NCI-H82 (cell line): ENCODE measurements around the gene DYSF.

Source experiments
- DNase-seq: peaks from one replicate; lab custom pipeline; 2025; lab: John Stamatoyannopoulos, UW

DYSF gene

DNA sequence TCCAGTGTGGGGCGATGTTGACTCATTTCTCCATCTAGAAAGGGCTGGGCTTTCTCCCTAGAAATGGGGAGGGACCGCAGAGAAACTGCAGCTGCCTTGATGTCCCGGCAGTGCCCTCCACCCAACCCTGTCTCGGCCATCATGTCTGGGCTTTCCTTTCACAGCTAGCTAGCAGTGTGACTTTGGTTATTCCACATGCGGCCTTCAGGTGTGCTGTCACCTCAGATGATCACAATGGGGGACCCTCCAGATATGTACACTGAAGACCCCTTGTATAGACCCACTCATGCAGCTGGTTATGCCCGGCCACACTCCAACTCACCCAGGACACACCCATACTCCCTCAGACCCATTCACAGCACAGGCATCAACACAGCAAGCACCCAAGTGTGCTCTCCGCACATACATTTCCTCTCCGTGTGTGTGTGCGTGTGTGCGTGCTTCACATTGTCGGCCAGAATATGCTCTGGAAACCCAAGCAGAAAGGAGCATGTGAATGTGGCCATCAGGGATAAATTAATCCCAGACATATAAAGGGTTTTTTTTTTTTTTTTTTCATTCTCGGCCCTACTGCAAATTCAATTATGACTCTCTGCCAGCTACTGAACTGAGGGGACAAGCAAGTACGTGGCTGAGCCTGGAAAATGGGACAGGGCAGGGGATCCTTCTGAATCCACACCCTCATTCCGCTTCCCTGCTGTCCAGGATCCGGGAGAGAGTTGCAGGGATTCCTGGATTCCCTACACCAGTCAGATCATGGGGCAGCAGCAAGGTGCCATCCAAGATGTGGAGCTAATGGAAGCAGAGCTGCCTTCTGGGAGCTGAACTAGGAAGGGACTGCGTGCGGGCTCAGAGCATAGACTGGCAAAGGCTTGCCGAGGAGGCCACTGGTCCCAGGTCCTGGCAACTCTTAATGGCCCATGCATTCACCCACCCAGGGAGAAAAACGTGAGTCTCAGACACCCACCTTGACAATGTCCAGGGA lies 240.2 kb downstream of the DYSF start:
- DNase-seq, result no peak

DNA sequence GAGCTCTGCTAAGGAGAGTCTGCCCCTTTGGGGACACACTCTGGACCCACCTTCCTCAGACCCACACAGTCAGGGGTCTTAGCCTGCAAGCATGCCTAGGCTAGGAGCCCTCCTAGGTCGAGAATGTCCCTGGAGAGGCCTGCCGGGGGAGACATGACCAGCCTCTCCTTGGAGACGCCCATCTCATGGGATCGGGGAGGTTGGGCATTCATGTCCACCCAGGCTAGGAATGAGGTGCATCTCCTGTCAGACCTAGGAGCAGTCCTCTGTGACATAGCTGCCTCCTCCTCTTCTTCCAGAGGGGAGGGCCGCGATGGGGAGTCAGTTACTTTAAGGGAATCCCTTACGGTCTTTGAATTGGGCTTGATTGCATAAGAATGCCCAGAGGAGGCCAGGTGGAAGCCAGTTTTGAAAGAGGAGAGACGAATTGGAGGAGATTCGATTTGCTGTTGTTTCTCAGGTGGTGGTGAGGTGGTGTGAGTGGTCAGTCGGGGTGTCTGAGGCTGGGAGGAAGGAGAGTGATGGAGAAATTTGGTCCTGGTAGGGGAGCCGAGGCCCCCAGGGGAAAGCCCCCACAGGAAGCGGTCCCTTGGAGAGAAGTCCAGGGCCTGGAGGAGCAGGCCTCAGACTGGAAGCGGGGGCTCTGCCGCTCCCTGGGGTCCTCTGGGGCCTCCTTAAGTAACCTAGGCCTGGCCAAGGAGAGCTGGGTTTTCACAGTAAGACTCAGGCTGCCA lies 241.3 kb downstream of the DYSF start:
- no peak for DNase-seq

DNA sequence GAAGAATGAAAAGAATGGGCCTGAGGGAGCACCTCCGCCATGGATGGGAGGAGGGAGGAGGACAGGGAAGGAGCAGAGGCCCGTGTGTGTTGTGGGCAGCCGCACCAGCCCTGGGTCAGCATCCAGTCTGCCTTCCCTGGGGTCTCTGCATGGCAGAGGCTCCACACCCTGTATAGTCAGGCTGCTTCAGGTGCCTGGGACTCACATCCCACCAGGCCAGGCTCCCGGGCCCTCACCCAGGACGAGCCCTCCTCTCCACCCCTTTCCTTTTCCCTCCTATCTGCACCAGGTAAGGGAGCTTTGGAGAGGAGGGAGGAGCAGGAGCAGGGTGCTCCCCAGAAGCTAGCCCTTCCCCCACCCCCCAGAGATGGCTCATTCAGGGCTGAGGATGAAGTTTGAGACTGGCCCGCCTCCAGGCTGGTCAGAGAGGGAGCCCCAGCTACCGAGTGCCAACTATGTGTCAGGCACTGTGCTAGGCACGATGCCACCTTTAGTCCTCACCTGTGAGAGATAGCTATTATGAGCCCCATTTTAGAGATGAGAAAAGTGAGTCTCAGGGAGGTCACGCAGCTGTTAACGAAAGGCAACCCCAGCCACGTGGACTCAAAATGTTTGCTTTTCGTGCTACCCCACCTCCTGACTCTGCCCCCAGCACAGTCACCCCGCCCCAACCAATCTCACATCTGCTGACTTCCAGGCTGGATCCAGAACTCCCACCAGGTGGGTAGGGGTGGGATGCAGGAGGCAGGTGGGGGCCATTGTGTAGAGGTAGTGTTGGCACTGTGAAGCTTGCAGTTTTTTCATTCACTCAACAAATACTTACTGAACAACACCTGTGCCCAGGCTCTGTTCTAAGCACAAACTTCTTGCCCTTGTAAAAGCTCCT lies 242.1 kb downstream of the DYSF start:
- no peak for DNase-seq

DNA sequence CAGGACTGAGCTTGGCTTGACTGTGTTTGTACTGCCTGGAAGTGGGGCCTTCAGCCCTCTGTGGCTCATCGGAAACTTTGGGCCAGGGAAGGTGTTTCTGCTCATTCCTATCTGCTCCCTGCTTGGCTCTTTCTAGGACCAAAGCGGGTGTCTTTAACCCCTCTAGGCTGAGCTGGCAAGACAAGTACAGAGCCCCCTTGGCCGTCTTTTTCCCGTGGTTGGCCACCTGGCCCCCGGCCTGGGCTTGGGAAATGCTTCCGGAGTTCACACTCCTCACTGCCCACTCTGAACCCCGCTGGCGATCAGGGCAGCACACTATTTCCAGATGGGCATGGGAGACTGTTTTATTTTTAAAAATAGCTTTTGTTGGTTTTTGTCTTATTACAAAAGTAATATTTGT lies 243.0 kb downstream of the DYSF start:
- DNase-seq, result no peak

DNA sequence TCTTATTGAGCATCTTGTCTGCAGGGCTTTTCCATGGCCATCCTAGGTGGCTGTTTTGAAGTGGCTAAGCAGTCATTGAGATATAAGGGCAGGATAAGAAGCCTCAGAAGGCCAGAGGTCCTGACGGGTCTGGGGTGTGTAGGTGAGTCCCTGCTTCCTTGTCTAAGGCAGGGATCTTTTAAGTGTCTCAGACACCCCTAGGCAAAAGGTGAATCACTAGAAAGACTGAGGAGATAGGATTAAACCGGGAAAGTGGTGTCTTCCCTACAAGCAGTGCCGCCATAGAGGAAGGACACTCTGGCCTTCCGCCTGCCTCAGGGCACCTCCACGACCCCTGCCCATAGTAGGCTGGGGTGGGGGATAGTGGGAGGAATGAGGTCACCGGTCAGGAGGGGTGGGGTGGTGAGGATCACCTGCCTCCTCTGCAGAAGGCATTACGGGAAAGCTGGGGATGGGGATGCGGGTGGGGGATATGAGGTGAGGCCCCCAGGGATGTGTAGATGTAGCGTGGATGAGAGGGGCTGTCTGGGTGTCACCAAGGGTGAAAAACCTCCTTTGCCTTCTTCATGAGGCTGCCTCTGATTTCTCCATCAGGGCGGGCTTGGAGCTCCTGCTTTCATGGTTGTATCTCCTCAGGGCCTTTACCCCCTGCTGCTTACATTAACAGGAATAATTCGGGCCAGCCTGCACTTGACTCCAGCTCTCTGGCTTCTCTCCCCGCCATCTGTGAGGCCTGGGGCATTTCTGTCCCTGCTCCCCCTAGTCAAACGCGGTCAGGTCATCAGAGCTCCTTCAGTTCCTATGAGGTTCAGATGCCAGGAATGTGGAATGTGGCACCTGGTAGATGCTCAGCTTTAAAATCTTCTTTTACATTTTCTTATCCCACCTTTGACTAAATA lies 244.0 kb downstream of the DYSF start:
- no peak for DNase-seq

DNA sequence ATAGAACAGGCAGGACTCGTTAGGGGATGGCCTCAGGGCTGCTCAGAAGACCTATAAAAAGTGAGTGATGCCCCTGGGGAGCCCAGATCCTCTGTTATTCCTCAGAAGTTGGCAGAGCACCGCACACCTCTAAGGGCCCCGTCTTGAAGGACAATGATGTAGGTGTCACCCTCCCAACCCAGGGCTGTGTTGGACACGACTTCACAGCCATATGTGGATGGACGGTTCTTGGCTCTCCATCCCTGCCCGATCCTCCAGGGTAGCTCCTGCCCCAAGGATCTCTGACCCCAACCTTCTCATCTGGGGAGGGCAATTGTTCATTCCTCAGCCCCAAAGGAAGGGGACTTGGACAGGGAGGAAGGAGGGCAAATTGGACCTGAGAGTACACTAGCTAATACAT lies 246.1 kb downstream of the DYSF start:
- DNase-seq, result no peak

DNA sequence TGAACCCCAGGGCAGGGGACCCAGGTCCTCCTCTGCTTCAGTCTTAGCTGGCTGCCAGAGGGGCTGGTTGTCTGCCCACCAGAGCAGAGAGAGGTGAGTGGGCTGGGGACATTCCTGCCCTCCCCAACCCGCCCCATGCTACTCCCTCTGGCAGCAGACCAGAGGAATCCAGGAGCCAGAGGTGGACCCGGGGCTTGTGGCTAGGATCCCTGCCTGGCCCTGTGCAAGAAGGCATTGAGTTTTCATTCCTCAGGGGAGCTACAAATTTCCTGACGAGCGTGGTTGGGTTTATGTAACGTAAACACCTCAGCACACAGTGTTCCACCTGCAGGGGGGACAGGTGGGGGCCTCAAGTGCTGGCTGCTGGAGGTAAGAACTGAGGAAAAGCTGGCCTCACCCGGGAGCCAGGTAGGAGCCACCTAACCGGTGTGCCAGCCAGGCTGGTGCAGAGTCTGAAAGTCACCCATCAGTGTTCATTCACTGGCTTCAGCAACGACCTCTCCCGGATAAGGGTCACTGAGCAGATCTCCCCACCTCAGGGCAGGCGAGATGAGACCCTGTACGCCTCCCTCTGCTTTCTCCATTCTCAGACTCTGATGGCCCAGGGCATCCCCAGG lies 246.8 kb downstream of the DYSF start:
- DNase-seq, result no peak

DNA sequence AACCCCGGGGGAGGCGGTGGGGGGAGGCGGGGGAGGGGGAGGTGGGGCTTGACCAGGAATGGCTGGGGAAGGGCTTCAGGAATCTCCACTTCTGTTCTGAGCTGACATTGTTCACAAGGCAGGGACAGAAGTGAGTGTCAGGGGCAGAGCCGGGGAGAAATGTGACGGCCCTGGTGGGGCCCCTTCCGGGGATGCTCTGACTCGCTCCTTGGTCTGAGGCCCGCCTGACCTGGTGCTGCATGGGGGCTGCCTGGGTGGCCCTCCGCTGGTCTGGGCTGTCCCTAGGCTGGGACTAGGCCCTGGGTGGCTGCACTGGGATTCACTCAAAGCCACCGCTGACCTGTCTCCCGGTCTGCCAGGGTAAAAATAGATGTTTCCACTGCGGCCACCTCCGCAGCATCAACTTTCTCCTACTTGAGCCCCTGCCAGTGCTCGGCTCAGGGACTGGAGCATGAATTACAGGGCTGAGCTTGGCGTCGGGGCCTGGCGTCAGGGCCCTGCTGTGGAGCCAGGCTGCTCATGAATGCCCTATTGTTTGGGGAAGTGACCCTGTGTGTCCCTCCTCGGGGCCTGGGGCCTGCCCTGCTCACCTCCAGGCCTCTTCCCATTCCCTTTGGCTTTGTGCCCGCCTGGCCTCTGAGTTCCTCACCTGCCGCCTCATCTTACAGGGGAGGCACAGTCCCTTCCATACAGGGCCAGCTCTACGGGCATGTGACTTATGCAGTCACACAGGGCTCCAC lies 247.5 kb downstream of the DYSF start:
- DNase-seq, result no peak

DNA sequence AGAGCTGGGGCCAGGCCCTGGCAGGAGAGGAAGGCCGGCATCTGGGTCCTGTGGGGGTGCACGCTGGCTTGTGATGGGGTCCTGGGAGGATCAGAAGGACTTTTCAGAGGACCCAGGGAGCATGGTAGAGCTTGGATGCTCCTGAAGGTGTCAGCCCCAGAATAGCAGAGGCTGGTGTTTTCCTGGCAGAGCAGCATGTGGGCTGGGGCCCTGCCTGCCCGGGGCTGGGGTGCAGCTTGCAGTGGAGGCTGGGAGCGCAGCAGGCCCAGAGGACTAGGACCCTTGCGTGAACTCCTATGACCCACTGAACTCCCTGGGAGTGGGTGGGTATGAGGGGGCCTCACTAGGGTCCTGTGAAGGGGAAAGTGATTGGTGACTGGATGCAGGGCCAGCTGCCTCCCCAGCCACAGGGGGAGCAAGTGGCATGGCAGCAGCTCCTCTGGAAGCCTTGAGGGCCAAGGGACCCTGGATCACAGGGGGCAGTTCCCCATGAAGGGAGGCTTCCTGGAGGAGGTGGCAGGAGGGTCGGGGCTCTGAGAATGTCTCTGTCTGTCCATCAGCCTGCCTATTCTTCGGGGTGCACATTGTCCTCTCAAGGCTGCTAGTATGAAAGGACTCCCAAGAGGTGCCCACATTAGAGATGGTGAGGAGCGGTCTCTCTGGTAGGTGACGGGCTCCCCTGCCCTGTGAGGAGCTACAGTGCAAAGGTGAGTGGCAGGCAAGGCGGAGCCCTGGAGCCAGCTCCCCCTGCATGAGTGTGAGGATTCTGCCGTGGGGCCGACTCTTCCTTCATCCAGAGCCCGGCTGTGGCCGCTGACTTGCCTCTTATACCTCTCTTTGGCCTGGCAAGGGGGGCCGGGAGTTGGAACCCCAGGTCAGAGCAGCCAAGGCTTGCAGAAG lies 249.0 kb downstream of the DYSF start:
- DNase-seq, result no peak

DNA sequence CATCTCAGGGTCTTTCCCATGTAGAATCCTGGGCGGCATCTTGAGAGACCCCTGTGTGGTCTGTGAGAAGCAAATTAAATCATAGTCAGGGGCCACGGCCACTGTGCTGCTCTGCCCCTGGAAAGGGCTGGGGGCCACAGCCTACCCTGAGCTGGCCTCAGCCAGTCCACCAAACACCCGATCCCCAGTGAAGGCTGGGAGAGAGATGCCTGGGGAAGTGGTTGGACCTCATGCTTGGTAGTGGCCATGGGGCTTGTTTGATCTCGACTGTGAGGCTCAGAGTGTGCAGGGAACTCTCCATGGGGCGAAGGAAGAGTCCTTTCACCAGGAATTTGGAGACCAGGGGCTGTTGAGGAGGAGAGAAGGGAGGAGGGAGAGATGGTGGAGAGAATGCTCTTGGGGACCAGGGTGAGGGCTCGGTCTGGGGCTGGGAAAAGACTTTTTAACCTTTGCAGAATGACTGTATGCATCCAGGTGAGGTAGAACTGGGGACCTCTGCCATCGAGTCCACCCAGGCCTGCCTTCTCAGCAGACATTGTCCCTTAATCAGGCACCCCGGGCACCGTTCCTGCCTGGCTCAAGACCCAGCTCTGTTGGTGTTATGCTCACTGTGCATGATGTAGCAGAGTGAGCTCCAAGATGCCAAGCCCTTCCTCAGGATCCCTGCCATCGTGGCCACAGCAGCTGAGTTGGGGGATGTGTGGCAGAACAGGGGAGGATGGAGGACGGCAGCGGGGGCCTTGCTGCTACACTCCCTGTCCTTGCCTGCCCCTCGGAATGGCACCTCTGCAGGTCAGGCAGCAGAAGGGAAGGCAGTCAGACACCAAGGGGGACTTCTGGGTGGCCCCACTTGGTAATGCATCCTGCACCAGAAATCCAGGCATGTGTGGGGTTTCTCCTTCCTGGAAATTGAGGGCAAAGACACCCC lies 249.9 kb downstream of the DYSF start:
- DNase-seq, result no peak

DNA sequence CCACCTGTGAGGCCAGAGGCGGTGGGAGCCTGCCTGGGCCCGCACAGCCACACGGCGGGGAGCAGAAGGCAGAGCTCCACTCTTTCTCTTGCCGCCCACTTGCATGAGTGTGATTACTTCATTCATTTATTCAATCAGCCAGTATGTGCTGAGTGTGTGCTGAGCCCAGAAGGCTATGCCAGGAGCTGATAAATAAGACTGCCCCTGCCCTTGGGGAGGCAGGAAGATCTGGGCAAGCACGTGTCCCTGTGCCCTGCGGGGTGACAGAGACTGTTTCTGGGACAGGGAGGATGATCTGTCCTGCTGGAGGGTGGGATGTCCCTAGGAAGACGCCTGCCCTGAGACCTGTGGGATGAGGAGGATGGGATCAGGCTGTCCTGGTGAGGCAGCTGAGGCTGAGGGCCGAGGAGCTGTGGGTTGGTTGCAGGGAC lies 250.8 kb downstream of the DYSF start:
- DNase-seq, result no peak

DNA sequence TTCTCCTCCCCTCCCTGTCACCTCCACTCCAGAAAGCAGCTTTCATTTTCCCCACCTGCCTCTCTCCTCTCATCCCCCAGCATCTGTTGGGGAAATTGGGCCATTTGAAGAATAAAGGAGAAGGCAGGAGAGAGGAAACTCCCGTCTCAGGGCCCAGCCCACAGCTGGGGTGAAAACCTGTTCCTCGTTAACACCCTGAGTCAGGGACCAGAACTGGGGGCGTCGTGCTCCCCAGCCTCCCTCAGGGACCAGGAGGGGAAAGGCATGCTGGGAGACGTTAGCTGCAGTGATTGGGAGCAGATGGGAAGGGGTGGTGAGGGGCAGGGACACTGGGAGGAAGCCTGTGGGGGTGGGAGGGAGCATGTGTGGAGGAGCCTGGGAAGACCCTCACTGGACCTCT lies 251.3 kb downstream of the DYSF start:
- no peak for DNase-seq

DNA sequence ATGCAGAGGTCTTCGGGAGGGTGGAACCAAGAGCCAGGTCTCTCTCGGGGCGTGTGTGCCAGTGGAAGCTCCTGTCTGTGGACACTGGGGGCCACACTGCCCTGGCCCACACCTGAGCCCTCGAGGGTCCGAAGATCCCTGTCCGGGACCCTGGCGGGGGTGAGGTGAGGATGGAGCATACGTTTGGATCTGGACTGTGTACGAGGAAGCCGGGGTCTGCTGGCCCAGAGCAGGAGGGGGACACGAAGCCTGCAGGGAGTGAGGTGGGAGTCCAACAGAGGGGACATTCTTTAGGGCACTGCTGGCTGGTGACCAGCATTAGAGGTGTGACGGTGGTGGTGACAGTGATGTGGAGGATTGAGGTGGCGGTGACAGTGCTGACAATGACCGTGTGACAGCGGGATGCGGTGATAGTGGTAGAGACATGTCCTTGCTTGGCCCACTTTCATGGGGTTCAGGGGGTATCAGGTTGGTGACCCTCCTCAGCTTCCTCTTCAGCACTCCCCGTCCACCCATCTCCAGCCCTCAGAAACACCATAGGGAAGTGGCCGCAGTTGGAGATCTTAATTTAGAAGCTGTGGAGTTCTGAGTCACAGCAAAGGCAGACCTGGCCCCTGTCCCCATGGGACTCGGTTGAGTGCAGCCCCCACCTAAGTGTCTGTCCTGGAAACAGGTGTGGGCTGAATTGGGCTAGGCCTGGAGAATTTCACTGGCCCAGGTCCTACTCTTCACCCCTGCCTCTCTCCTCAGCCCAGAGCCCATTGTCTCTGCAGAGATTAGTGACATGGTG lies 252.0 kb downstream of the DYSF start:
- DNase-seq, result no peak

DNA sequence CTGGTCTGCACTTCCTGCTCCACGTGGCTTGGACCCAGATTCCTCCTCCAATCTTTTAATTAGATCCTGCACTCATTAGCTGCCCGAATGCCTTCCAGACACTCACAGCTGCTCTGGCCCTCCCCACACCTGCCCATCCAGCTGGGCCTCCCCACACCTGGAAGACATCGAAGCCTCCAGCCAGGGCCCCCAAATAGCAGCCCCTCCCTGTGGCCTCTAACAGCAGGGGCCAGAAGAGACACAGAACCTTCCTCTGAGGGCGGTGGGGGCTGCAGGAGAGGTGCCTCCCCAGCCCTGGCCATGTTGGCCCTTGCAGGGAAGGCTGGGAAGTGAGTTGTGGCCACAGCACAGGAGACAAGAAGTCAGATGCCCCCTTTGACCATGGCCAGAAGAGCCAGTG lies 252.8 kb downstream of the DYSF start:
- peak; percentile 11 for DNase-seq

DNA sequence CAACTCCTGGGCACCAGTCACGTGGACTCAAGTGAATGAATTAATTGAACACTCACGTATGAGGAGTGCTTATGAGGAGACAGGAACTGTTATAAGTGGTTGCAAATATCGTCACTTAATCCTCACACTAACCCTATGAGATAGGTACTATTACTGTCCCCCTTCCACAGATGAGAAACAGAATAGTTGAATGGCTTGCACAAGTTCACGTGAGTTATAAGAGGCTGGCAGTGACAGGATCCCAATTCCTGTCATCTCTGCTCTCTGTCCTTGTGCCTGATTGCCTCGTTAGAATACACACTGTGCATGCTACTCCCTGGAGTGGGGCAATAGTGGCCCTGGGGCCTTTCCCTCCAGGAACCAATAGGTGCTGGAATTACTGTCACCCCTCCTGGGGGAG lies 253.5 kb downstream of the DYSF start:
- no peak for DNase-seq

DNA sequence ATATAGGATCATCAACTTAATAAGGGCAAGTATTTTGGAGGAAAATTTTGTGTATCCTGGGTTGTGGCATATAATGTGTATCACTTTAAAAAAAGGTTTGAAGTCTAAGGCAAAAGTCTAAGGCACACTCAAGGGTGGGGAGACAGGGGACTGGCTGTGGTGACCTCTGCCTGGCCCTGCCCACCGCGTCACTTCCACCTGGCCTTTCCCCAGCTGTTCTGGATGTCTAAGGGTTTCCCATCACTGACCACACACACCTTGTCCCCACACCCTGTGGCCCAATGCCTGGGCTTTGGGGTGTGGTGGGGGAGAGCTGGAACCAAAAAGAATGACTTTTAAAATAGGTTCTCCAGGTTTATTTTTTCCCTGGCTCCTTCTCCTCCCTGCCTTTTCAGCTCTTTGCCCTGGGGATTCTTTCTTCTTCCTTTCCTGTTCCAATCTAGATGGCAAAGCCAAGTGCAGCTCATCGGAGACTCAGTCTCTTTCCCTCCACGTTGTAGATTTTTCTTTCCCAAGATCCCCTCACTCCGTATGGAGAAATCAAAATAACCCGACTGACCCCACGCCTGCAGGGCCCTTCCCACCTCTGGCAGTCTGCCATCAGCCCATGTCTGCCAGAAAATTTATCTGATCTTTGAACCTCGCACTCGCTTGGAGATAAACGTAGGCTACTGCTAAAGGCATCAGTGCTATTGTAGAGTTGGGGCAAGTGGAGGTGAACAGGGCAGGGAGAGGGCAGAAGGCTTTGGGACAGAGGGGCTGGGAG lies 257.2 kb downstream of the DYSF start:
- no peak for DNase-seq
